KMS-11 (cell line): ENCODE data around the gene VPS33A.
"Not testable (repeated sequence)": the region's sequence is repeated elsewhere in the genome, so short reads cannot be mapped to it uniquely, and the experiment has no call there.

Experiments used
- H2AFZ ChIP-seq: fragments of 200-600 bp; sonication (generic); 2 replicates; pipeline ENCODE4 v1.6.1; 2016; ENCODE audit warnings: antibody characterized with exemption, mixed run types, low read depth
- H3K27ac ChIP-seq: fragments of 200-600 bp; sonication (generic); 2 replicates; pipeline ENCODE4 v1.6.1; 2016; ENCODE audit warnings: mild to moderate bottlenecking, mixed run types
- H3K27me3 ChIP-seq: fragments of 200-600 bp; sonication (generic); 2 replicates; pipeline ENCODE4 v1.6.1; 2017; ENCODE audit warnings: mild to moderate bottlenecking, low read depth, mixed run types, moderate library complexity; ENCODE audit not compliant: insufficient read depth
- H3K36me3 ChIP-seq: fragments of 200-600 bp; sonication (generic); 2 replicates; pipeline ENCODE4 v1.6.1; 2017; ENCODE audit warnings: mild to moderate bottlenecking, mixed run types; ENCODE audit not compliant: insufficient read depth
- H3K4me1 ChIP-seq: fragments of 200-600 bp; sonication (generic); 2 replicates; pipeline ENCODE4 v1.6.1; 2016; ENCODE audit warnings: mild to moderate bottlenecking, low read depth, mixed run types; ENCODE audit not compliant: poor library complexity, severe bottlenecking
- H3K4me2 ChIP-seq: fragments of 200-600 bp; sonication (generic); 2 replicates; pipeline ENCODE4 v1.7.0; 2016; ENCODE audit warnings: mild to moderate bottlenecking, mixed run types
- H3K4me3 ChIP-seq: fragments of 200-600 bp; sonication (generic); IDR thresholded peaks from 2 replicates; pipeline ENCODE4 v1.6.1; 2017; ENCODE audit warnings: low read depth, low read length, mixed read lengths; ENCODE audit not compliant: insufficient read depth
- H3K79me2 ChIP-seq: fragments of 200-600 bp; sonication (generic); 2 replicates; pipeline ENCODE4 v1.6.1; 2016; ENCODE audit warnings: low read depth, mixed run types; ENCODE audit not compliant: insufficient read depth
- H3K9ac ChIP-seq: fragments of 200-600 bp; sonication (generic); 2 replicates; pipeline ENCODE4 v1.6.1; 2016; ENCODE audit warnings: mild to moderate bottlenecking, mixed run types
- H4K20me1 ChIP-seq: fragments of 200-600 bp; sonication (generic); 2 replicates; pipeline ENCODE4 v1.6.1; 2016; ENCODE audit warnings: mild to moderate bottlenecking, mixed run types; ENCODE audit not compliant: insufficient read depth
- CTCF ChIP-seq: fragments of 200-600 bp; sonication (generic); conservative IDR thresholded peaks from 2 replicates; pipeline ENCODE4 v1.6.1; 2017; ENCODE audit warnings: low read depth, mild to moderate bottlenecking, antibody characterized with exemption, low read length, moderate library complexity, mixed read lengths

Gene VPS33A

GRCh38 chr12:122275459-122275858 is 9.2 kb upstream of the VPS33A start:
- Histone ChIP-seq H3K79me2 (no peaks in the 10 kb centered on the region), H4K20me1 (no peaks in the 10 kb centered on the region), H3K36me3 (no peaks in the 10 kb centered on the region), H3K4me1 (no peaks in the 10 kb centered on the region), H3K4me2 (no peak overlapping the region), H3K27me3 (no peaks in the 10 kb centered on the region), H3K27ac (no peak overlapping the region), H2AFZ (no peak overlapping the region), H3K9ac (no peak overlapping the region), H3K4me3 (no peak overlapping the region)
- no peak for TF ChIP-seq CTCF

- Histone ChIP-seq H4K20me1 (no peaks in the 10 kb centered on the region), H3K4me3 (no peak overlapping the region), H3K9ac (peak overlapping the region; percentile 85; the same call in 1 of the 2 replicates), H2AFZ (peak overlapping the region; percentile 73), H3K4me1 (no peaks in the 10 kb centered on the region), H3K79me2 (no peaks in the 10 kb centered on the region; the same call in 1 of the 2 replicates), H3K27me3 (no peaks in the 10 kb centered on the region), H3K27ac (peak overlapping the region; percentile 85), H3K36me3 (no peaks in the 10 kb centered on the region), H3K4me2 (peak overlapping the region; percentile 69)
- TF ChIP-seq CTCF: no peak
These were observed 436 bp downstream of the VPS33A start for GRCh38 chr12:122265886-122266229.

GRCh38 chr12:122265476-122265875 is 818 bp downstream of the VPS33A start:
- H3K4me2 ChIP-seq: peak overlapping the region; percentile 69
- no peaks in the 10 kb centered on the region for H3K27me3 ChIP-seq
- H3K4me1 ChIP-seq: no peaks in the 10 kb centered on the region
- H3K79me2 ChIP-seq: no peaks in the 10 kb centered on the region; the same call in 1 of the 2 replicates
- H3K36me3 ChIP-seq: no peaks in the 10 kb centered on the region
- H3K27ac ChIP-seq: peak overlapping the region; percentile 85; the same call in 1 of the 2 replicates
- peak overlapping the region; percentile 73 for H2AFZ ChIP-seq
- H3K9ac ChIP-seq: peak overlapping the region; percentile 85; the same call in 1 of the 2 replicates
- no peaks in the 10 kb centered on the region for H4K20me1 ChIP-seq
- H3K4me3 ChIP-seq: no peak overlapping the region
- TF ChIP-seq CTCF: no peak

GRCh38 chr12:122260735-122261134 is 5.6 kb downstream of the VPS33A start:
- H3K27me3 ChIP-seq, H3K36me3 ChIP-seq, H3K4me1 ChIP-seq, H2AFZ ChIP-seq, H4K20me1 ChIP-seq, H3K4me3 ChIP-seq, H3K4me2 ChIP-seq, H3K79me2 ChIP-seq, H3K9ac ChIP-seq, H3K27ac ChIP-seq: not testable (repeated sequence)

- not testable (repeated sequence) for H3K79me2 ChIP-seq, H3K4me2 ChIP-seq, H3K27me3 ChIP-seq, H3K9ac ChIP-seq, H3K4me3 ChIP-seq, H3K27ac ChIP-seq, H2AFZ ChIP-seq, H3K36me3 ChIP-seq, H4K20me1 ChIP-seq, H3K4me1 ChIP-seq
These were observed 7.4 kb downstream of the VPS33A start for GRCh38 chr12:122258939-122259338.

- not testable (repeated sequence) for H3K4me1 ChIP-seq, H3K27ac ChIP-seq, H3K9ac ChIP-seq, H3K79me2 ChIP-seq, H3K4me2 ChIP-seq, H3K36me3 ChIP-seq, H3K4me3 ChIP-seq, H3K27me3 ChIP-seq, H4K20me1 ChIP-seq, H2AFZ ChIP-seq
These were observed 7.8 kb downstream of the VPS33A start for GRCh38 chr12:122258462-122258861.
